Stimulated activated CD4-positive, alpha-beta T cell treated with anti-CD3 and anti-CD28 coated beads, TNF-alpha, amount 100 ng/mL, for 24 hours (primary cell): Measurements from ENCODE around the gene COX4I1.

Experiments used
- DNase-seq, 3 experiments: peaks; one replicate each; pipeline ENCODE4 v3.0.0-alpha.2; 2020; ENCODE audit warnings: low read depth in 3 of 3

COX4I1 gene

GRCh38 chr16:85799497-85800320, at the start of gene COX4I1, which contains the start of gene EMC8:
Gene COX4I1, plus strand, starts transcription at chr16:85799695. Its CDS starts 1,511 bp downstream, at chr16:85801206.
Gene EMC8, minus strand, starts transcription at chr16:85799544. Its CDS starts 249 bp downstream, at chr16:85799295.
- peak; percentile 88 to 95 (median 89) for DNase-seq

- no peak for DNase-seq
These were observed 49.7 kb upstream of the COX4I1 start for GRCh38 chr16:85749771-85750145.

GRCh38 chr16:85750146-85750826, 49.2 kb upstream of the COX4I1 start:
- no peak for DNase-seq

- DNase-seq, result no peak
These were observed 48.4 kb upstream of the COX4I1 start, which contains the start of gene C16orf74 for GRCh38 chr16:85750827-85751697. Gene C16orf74, minus strand, starts transcription at chr16:85751096. Its CDS starts 15,879 bp downstream, at chr16:85735217.

- no peak for DNase-seq
These were observed 47.6 kb upstream of the COX4I1 start for GRCh38 chr16:85751698-85752501.

- DNase-seq, result no peak
These were observed 46.7 kb upstream of the COX4I1 start for GRCh38 chr16:85752511-85753420.

GRCh38 chr16:85753559-85753958, 45.9 kb upstream of the COX4I1 start:
- no peak for DNase-seq

- no peak for DNase-seq
These were observed 45.5 kb upstream of the COX4I1 start for GRCh38 chr16:85753976-85754375.

GRCh38 chr16:85754413-85754812, 45.1 kb upstream of the COX4I1 start:
- DNase-seq, result no peak

- no peak for DNase-seq
These were observed 43.3 kb upstream of the COX4I1 start for GRCh38 chr16:85755929-85756768.

- no peak for DNase-seq
These were observed 42.1 kb upstream of the COX4I1 start for GRCh38 chr16:85757341-85757822.

- no peak for DNase-seq
These were observed 40.4 kb upstream of the COX4I1 start for GRCh38 chr16:85759136-85759535.

- DNase-seq, result peak in 1 of 3 experiments; percentile 16
These were observed 39.7 kb upstream of the COX4I1 start for GRCh38 chr16:85759631-85760419.

- DNase-seq, result no peak
These were observed 37.6 kb upstream of the COX4I1 start for GRCh38 chr16:85761861-85762260.

- DNase-seq, result no peak
These were observed 36.5 kb upstream of the COX4I1 start for GRCh38 chr16:85762970-85763369.

- DNase-seq, result no peak
These were observed 35.9 kb upstream of the COX4I1 start for GRCh38 chr16:85763616-85764015.

GRCh38 chr16:85765211-85765610, 34.3 kb upstream of the COX4I1 start:
- no peak for DNase-seq

- no peak for DNase-seq
These were observed 33.7 kb upstream of the COX4I1 start for GRCh38 chr16:85765767-85766166.
